Fibroblast of lung (primary cell): ENCODE measurements around the gene RBP2. TPM values are rescaled to one million over a fixed set of nuclear protein-coding genes. Genes with fewer than 3 reads are reported as not detected.
"Not testable (repeated sequence)": the region's sequence is repeated elsewhere in the genome, so short reads cannot be mapped to it uniquely, and the experiment has no call there.

Experiments used
- DNase-seq, 2 donors: peaks; one replicate each; pipeline versions ENCODE4 v3.0.0 to v3.0.0-alpha.2; 2010; ENCODE audit warnings: low read depth in 2 of 2
- H2AFZ ChIP-seq: 2 replicates; pipeline ENCODE4 v1.5.1; 2012; ENCODE audit warnings: low read length, control low read depth, inconsistent platforms
- H3K27ac ChIP-seq: 2 replicates; pipeline ENCODE4 v1.5.1; 2011; ENCODE audit warnings: low read length, control low read depth; ENCODE audit not compliant: insufficient read depth
- H3K27me3 ChIP-seq: 2 replicates; pipeline ENCODE4 v1.5.1; 2011; ENCODE audit warnings: mild to moderate bottlenecking, low read length; ENCODE audit not compliant: control insufficient read depth, insufficient read depth
- H3K36me3 ChIP-seq: 2 replicates; pipeline ENCODE4 v1.5.1; 2011; ENCODE audit warnings: low read length; ENCODE audit not compliant: control insufficient read depth, insufficient read depth
- H3K4me1 ChIP-seq: 2 replicates; pipeline ENCODE4 v1.5.1; 2011; ENCODE audit warnings: low read length; ENCODE audit not compliant: control insufficient read depth, insufficient read depth; ENCODE audit errors: extremely low read depth
- H3K4me2 ChIP-seq: 2 replicates; pipeline ENCODE4 v1.5.1; 2011; ENCODE audit warnings: low read length, control low read depth; ENCODE audit not compliant: insufficient read depth; ENCODE audit errors: extremely low read depth
- H3K4me3 ChIP-seq, 4 experiments: fragments of 200-600 bp in 1 of 4; sonication (generic) in 1 of 4; replicated peaks in 1 of 4; 2 replicates each; pipeline ENCODE4 v1.5.1; 2011 to 2016; ENCODE audit warnings: low read length in 4 of 4, low read depth in 3 of 4, mild to moderate bottlenecking in 3 of 4, control low read depth in 2 of 4, inconsistent platforms in 1 of 4, mixed read lengths in 1 of 4; ENCODE audit not compliant: insufficient read depth in 1 of 4; ENCODE audit errors: control extremely low read depth in 1 of 4
- H3K79me2 ChIP-seq: 2 replicates; pipeline ENCODE4 v1.5.1; 2012; ENCODE audit warnings: mild to moderate bottlenecking, low read length, inconsistent platforms; ENCODE audit not compliant: control insufficient read depth, insufficient read depth
- H3K9ac ChIP-seq: 2 replicates; pipeline ENCODE4 v1.5.1; 2011; ENCODE audit warnings: mild to moderate bottlenecking, low read length, control low read depth; ENCODE audit not compliant: insufficient read depth
- H3K9me3 ChIP-seq: 2 replicates; pipeline ENCODE4 v1.5.1; 2012; ENCODE audit warnings: low read depth, low read length; ENCODE audit not compliant: control insufficient read depth, insufficient read depth
- H4K20me1 ChIP-seq: 2 replicates; pipeline ENCODE4 v1.5.1; 2011; ENCODE audit warnings: low read length; ENCODE audit not compliant: control insufficient read depth, insufficient read depth; ENCODE audit errors: extremely low read depth
- EZH2 ChIP-seq: IDR thresholded peaks from 2 replicates; pipeline ENCODE4 v1.5.1; 2012; ENCODE audit warnings: low read length, control low read depth, mild to moderate bottlenecking; ENCODE audit errors: missing control alignments
- polyA plus RNA-seq, 2 donors: library from polyadenylated mRNA; depleted of rRNA in 1 of 2; stranded (reverse) in 1 of 2; unstranded in 1 of 2; fragments of >200 nt; gene quantifications; 2 replicates each; pipeline ENCODE4 v1.2.1, GENCODE V29; 2011 to 2012; ENCODE audit warnings: missing spikeins in 1 of 2
- total RNA-seq: library from RNA; depleted of rRNA; stranded (reverse); fragments of >200 nt; gene quantifications from 2 replicates; pipeline ENCODE4 v1.2.1, GENCODE V29; 2014
- TF ChIP-seq, protein P1 (sequence below), 2 donors: IDR thresholded peaks in 1 of 2; conservative IDR thresholded peaks in 1 of 2; 1 replicate in 1 of 2; 2 replicates in 1 of 2; pipeline ENCODE4 v1.5.1; 2011 to 2012; ENCODE audit warnings: low read length in 2 of 2, control low read depth in 1 of 2, inconsistent platforms in 1 of 2, low read depth in 1 of 2, mild to moderate bottlenecking in 1 of 2

Gene RBP2
- total and polyA plus RNA-seq, 2 donors (not counting 1 experiment from before 2014, with no cell fraction given) = not detected

DNA sequence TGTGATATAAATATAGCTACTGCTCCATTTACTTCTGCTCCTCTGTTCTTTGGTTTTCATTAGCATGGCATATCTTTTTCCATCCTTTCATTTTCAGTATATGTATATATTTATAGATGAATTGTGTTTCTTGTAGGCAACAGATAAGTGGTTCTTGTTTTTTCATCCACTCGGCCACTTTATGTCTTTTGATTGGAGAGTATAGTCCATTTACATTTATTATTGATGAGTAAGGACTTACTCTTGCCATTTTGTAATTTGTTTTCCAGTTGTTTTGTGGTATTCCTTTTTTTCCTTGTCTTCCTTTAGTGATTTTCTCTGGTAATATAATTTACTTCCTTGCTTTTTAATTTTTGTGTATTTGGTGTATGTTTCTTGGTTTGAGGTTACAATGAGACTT is 60.0 kb downstream of the RBP2 start:
- Histone ChIP-seq H3K4me3 (no peak overlapping the region), H3K9me3 (no peaks in the 10 kb centered on the region), H3K36me3 (no peaks in the 10 kb centered on the region), H3K4me1 (no peaks in the 10 kb centered on the region), H3K4me2 (no peak overlapping the region), H3K27me3 (no peaks in the 10 kb centered on the region), H3K9ac (no peak overlapping the region), H4K20me1 (no peaks in the 10 kb centered on the region), H3K27ac (no peak overlapping the region), H3K79me2 (no peaks in the 10 kb centered on the region), H2AFZ (no peak overlapping the region)
- no peak for DNase-seq
- TF ChIP-seq, protein P1, sequence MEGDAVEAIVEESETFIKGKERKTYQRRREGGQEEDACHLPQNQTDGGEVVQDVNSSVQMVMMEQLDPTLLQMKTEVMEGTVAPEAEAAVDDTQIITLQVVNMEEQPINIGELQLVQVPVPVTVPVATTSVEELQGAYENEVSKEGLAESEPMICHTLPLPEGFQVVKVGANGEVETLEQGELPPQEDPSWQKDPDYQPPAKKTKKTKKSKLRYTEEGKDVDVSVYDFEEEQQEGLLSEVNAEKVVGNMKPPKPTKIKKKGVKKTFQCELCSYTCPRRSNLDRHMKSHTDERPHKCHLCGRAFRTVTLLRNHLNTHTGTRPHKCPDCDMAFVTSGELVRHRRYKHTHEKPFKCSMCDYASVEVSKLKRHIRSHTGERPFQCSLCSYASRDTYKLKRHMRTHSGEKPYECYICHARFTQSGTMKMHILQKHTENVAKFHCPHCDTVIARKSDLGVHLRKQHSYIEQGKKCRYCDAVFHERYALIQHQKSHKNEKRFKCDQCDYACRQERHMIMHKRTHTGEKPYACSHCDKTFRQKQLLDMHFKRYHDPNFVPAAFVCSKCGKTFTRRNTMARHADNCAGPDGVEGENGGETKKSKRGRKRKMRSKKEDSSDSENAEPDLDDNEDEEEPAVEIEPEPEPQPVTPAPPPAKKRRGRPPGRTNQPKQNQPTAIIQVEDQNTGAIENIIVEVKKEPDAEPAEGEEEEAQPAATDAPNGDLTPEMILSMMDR (conservative IDR thresholded peaks at IDR 0.05 in 1 of 2, IDR thresholded peaks at IDR 0.05 in 1 of 2; ENCODE audit: low read depth in 1 of 2, low read length in 2 of 2) = no peak
- no peak for TF ChIP-seq EZH2

DNA sequence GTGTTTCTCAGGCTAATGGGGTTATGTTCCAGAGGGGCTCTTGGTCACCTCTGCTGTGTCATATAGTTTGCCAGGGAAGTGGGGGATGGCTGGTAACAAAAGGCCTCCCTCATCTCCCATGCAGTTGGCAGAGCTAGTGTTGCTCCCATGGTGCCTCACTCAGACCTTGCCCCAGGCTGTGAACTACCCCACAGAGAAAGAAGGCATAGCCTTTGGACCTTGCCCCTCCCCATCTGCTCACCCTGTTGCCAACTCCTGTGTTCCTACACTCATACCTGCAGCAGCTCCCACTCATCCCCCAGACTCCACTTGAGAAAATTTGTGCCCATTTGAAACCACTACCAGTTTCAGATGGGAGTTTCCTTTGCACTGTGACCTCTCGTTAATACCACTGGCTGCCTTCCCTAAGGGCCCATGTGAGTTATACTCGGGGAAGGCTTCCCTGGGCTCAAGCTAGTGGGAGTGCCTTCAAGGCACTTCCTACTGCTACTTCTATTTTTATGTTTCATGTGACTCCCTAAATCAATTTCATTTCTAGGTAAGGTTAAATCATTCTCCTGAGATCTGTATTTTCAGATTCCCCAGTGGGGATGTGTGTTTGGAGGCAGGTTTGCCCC is 61.6 kb downstream of the RBP2 start:
- H3K36me3 ChIP-seq = no peaks in the 10 kb centered on the region
- H3K4me1 ChIP-seq = no peaks in the 10 kb centered on the region
- no peaks in the 10 kb centered on the region for H4K20me1 ChIP-seq
- H3K27ac ChIP-seq = no peak overlapping the region
- no peaks in the 10 kb centered on the region for H3K9me3 ChIP-seq
- H3K4me2 ChIP-seq = no peak overlapping the region
- H3K4me3 ChIP-seq = no peak overlapping the region
- TF ChIP-seq, protein P1 (conservative IDR thresholded peaks at IDR 0.05 in 1 of 2, IDR thresholded peaks at IDR 0.05 in 1 of 2; ENCODE audit: low read depth in 1 of 2, low read length in 2 of 2) = no peak
- TF ChIP-seq EZH2 = no peak
- DNase-seq = no peak
- no peaks in the 10 kb centered on the region for H3K79me2 ChIP-seq
- H3K27me3 ChIP-seq = no peaks in the 10 kb centered on the region
- H2AFZ ChIP-seq = no peak overlapping the region
- no peak overlapping the region for H3K9ac ChIP-seq

DNA sequence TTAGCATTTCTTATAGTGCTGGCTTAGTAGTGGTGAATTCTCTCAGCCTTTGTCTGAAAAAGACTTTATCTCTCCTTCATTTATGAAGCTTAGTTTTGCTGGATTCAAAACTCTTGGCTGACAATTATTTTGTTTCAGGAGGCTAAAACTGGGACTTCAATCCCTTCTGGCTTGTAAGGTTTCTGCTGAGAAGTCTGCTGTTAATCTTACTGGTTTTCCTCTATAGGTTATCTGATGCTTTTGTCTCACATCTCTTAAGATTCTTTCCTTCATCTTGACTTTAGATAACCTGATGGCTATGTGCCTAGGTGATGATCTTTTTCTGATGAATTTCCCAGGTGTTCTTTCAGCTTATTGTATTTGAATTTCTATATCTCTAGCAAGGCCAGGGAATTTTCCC is 63.4 kb downstream of the RBP2 start:
- not testable (repeated sequence) for H3K79me2 ChIP-seq, H3K27ac ChIP-seq, H3K27me3 ChIP-seq, H3K9me3 ChIP-seq, H3K36me3 ChIP-seq, DNase-seq, H3K9ac ChIP-seq, H2AFZ ChIP-seq, H3K4me2 ChIP-seq, H4K20me1 ChIP-seq, H3K4me1 ChIP-seq, H3K4me3 ChIP-seq

Other genes with a start within 250 kb of the RBP2 start
- 81.3 and 90.1 TPM in 2 replicates for gene MRPS22, start 132.5 kb downstream of the RBP2 start, total RNA-seq
- 56.7 and 64.6 TPM in 2 replicates for gene MRPS22, start 132.5 kb downstream of the RBP2 start, polyA plus RNA-seq
- 216 and 293 TPM in 2 replicates for gene COPB2, start 86.9 kb downstream of the RBP2 start, total RNA-seq
- 233 and 284 TPM in 2 replicates for gene COPB2, start 86.9 kb downstream of the RBP2 start, polyA plus RNA-seq
- 5.0 and 26.2 TPM in 2 replicates for gene RBP1, start 63.2 kb upstream of the RBP2 start, total RNA-seq
- 2.5 and 10.7 TPM in 2 replicates for gene RBP1, start 63.2 kb upstream of the RBP2 start, polyA plus RNA-seq
- 2.5 and 2.8 TPM in 2 replicates for gene NMNAT3, start 201.5 kb upstream of the RBP2 start, total RNA-seq
- 0.16 and 0.68 TPM in 2 replicates for gene NMNAT3, start 201.5 kb upstream of the RBP2 start, polyA plus RNA-seq